ENCODE data around the gene JAKMIP1. TPM values are rescaled to one million over a fixed set of nuclear protein-coding genes. Genes with fewer than 3 reads are reported as not detected.

JAKMIP1 gene
- total RNA-seq, 1 experiment from 2014 or later, result not detected

DNA sequence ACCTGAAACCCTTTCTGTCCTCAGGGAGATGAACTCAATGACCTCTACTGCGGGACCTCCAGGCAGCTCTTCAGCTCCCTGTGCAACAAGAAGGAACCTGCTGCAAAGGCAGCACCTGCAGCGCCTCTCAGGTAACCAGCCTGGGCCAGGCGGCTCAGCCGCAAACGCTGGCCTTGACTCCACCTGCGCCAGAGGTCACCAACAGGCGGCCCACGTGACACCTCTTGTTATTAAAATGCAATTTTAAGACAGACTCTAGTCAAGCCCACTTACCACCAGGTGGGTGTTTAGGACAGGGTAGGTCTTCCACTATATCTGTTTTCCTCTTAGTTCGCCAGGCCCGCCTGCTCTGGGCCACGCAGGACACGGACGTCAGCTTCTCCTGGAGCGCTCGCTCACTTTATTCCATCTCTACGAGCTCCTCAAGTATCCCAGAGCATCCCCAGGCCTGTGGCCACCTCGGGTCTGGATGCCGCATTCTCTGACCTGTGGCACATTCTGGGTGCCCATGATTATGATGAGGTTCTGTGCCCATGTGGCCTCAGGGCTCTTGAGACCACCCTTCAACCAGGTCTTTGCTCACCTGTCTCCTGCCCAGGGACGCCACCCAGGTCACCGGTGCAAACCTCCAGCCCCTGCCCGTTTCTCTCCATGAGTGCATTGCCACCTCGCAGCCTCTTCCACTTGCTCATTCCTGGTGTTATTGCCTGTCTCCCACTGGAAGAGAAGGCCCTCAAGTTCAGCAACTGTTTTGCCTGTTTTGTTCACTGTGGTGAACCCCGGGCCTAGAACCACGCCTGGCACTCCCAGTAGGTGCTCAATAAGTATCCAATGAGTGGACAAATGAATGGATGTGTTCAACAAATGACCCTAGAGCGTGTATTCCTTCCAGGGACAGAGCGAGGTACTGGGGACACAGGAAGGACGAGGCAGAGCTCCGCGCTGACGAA lies 32.8 kb upstream of the JAKMIP1 start (continued):
- TF ChIP-seq RAD21 (IDR thresholded peaks at IDR 0.05; ENCODE audit: low read depth), result no peak
- TF ChIP-seq POLR2AphosphoS5 (IDR thresholded peaks at IDR 0.05; ENCODE audit: low read depth, low read length), result no peak
- TF ChIP-seq ZFX (IDR thresholded peaks at IDR 0.05), result no peak
- no peak for TF ChIP-seq SP1 (IDR thresholded peaks at IDR 0.05; ENCODE audit: low read depth)

- Histone ChIP-seq H3K36me3 (ENCODE audit: control insufficient read depth in 1 of 2, insufficient read depth in 2 of 2, low read length in 2 of 2) (no peaks in the 10 kb centered on the region), H3K4me3 (replicated peaks in 1 of 2; ENCODE audit: low read depth in 1 of 2, low read length in 2 of 2) (no peak overlapping the region), H3K4me1 (ENCODE audit: control insufficient read depth in 1 of 2, insufficient read depth in 2 of 2, low read length in 2 of 2) (no peaks in the 10 kb centered on the region), H3K27me3 (ENCODE audit: insufficient read depth, low read length) (no peaks in the 10 kb centered on the region), H2AFZ (ENCODE audit: low read depth, low read length, poor library complexity, severe bottlenecking) (no peak overlapping the region), H3K27ac (ENCODE audit: low read depth, low read length) (no peak overlapping the region), H3K9me3 (ENCODE audit: control insufficient read depth in 1 of 2, insufficient read depth in 1 of 2, low read depth in 1 of 2, low read length in 2 of 2) (no peaks in the 10 kb centered on the region), H3K9me2 (ENCODE audit: insufficient read depth) (no peaks in the 10 kb centered on the region), H3K79me2 (ENCODE audit: insufficient read depth, low read length) (no peaks in the 10 kb centered on the region), H3K9ac (ENCODE audit: low read length) (no peak overlapping the region), H4K20me1 (ENCODE audit: insufficient read depth) (no peaks in the 10 kb centered on the region), H3K4me2 (ENCODE audit: low read length) (no peak overlapping the region)
- POLR2A ChIA-PET, result no interaction called here
- ATAC-seq (no peak), DNase-seq (ENCODE audit: low read depth, low spot score) (no peak)
- RAD21 ChIA-PET (ENCODE audit: low non-redundant PET in 1 of 2, low total read pairs in 2 of 2, uncharacterized antibody in 2 of 2, unreplicated experiment in 2 of 2), result no interaction called here
- no TSS peak for BruUV-seq (replicated peaks)
- TF ChIP-seq, protein P1, sequence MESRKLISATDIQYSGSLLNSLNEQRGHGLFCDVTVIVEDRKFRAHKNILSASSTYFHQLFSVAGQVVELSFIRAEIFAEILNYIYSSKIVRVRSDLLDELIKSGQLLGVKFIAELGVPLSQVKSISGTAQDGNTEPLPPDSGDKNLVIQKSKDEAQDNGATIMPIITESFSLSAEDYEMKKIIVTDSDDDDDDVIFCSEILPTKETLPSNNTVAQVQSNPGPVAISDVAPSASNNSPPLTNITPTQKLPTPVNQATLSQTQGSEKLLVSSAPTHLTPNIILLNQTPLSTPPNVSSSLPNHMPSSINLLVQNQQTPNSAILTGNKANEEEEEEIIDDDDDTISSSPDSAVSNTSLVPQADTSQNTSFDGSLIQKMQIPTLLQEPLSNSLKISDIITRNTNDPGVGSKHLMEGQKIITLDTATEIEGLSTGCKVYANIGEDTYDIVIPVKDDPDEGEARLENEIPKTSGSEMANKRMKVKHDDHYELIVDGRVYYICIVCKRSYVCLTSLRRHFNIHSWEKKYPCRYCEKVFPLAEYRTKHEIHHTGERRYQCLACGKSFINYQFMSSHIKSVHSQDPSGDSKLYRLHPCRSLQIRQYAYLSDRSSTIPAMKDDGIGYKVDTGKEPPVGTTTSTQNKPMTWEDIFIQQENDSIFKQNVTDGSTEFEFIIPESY (IDR thresholded peaks at IDR 0.05; ENCODE audit: extremely low read depth, insufficient replicate concordance, low read length), result no peak
- TF ChIP-seq SIN3A (IDR thresholded peaks at IDR 0.05; ENCODE audit: low read depth), result no peak
- no peak for TF ChIP-seq ELF1 (IDR thresholded peaks at IDR 0.05; ENCODE audit: borderline replicate concordance, low read depth)
- TF ChIP-seq EGR1 (IDR thresholded peaks at IDR 0.05; ENCODE audit: low read depth), result no peak
- TF ChIP-seq SP1 (IDR thresholded peaks at IDR 0.05; ENCODE audit: low read depth), result no peak
- TF ChIP-seq FOSL1 (IDR thresholded peaks at IDR 0.05; ENCODE audit: low read depth), result no peak
- intact Hi-C loops (cut with micrococcal nuclease), result no loop called here
- CTCF ChIA-PET, result no interaction called here
Observed at GRCh38 chr4:6231663-6232165, 31.4 kb upstream of the JAKMIP1 start.
